ENCODE measurements around the gene RHBDD2. TPM values are rescaled to one million over a fixed set of nuclear protein-coding genes. Genes with fewer than 3 reads are reported as not detected.
A peak's percentile ranks its signal among the peaks of the same experiment; 100 is the strongest.

RHBDD2 gene
- total and polyA plus RNA-seq, 9 of the 15 experiments (the other 6 are each of a cell fraction or from before 2014, with no cell fraction given), result 3.3 to 36.7 (median 17.9) TPM

DNA sequence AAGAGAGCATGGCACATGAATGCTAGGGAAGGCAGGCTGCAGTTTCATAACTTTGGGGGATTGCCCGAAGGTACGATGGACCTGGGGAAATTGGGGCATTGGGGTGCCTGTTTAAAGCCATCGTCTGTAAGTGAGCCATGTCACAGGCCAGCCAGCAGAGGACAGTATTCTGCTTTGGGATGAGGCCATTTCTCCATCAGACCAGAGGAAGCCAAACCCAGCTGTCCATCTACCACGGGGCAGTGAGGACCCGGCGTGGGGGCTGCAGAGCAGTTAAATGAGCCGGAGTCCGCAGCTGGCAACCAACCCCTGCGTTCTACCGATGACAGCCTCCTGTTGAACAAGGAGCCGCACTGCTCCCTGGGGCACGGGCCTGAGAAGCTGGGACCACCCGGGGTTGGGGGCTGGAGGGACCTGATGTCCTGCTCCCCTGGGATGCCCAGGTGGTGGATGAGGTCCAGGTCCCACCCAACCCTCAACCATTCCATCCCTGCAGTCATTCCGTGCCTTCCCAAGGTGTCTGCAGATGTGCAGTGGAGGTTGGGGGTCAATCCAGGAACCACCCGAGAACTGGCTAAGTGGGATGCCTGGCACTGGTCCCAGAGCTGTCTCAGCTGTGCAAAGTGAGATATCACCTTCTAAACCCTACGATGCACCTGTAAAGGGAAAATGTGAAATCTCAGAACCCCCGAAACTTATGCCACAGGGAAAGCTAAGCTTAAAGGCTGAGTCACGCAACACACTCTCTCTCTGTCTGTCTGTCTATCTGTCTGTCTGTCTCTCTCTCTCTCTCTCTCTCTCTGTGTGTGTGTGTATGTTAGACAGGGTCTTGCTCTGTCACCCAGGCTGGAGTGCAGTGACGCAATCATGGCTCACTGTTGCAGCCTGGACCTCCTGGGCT, 12.1 kb upstream of the RHBDD2 start (continued):
- TF ChIP-seq, protein P1, sequence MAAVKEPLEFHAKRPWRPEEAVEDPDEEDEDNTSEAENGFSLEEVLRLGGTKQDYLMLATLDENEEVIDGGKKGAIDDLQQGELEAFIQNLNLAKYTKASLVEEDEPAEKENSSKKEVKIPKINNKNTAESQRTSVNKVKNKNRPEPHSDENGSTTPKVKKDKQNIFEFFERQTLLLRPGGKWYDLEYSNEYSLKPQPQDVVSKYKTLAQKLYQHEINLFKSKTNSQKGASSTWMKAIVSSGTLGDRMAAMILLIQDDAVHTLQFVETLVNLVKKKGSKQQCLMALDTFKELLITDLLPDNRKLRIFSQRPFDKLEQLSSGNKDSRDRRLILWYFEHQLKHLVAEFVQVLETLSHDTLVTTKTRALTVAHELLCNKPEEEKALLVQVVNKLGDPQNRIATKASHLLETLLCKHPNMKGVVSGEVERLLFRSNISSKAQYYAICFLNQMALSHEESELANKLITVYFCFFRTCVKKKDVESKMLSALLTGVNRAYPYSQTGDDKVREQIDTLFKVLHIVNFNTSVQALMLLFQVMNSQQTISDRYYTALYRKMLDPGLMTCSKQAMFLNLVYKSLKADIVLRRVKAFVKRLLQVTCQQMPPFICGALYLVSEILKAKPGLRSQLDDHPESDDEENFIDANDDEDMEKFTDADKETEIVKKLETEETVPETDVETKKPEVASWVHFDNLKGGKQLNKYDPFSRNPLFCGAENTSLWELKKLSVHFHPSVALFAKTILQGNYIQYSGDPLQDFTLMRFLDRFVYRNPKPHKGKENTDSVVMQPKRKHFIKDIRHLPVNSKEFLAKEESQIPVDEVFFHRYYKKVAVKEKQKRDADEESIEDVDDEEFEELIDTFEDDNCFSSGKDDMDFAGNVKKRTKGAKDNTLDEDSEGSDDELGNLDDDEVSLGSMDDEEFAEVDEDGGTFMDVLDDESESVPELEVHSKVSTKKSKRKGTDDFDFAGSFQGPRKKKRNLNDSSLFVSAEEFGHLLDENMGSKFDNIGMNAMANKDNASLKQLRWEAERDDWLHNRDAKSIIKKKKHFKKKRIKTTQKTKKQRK (IDR thresholded peaks at IDR 0.05; ENCODE audit: borderline replicate concordance, low read depth, low read length), result no peak
- no peak for TF ChIP-seq NR2F6 (CRISPR knock-in tag; IDR thresholded peaks at IDR 0.05)
- TF ChIP-seq ARID1B (IDR thresholded peaks at IDR 0.05), result peak; percentile 88
- TF ChIP-seq SNRNP70 (optimal IDR thresholded peaks at IDR 0.05; ENCODE audit: low read depth, low read length), result no peak
- TF ChIP-seq, protein P2, sequence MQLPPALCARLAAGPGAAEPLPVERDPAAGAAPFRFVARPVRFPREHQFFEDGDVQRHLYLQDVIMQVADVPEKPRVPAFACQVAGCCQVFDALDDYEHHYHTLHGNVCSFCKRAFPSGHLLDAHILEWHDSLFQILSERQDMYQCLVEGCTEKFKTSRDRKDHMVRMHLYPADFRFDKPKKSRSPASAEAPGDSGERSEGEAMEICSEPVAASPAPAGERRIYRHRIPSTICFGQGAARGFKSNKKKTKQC (CRISPR knock-in tag; IDR thresholded peaks at IDR 0.05), result peak; percentile 70; the same call in 1 of the 2 replicates
- TF ChIP-seq, protein P3, sequence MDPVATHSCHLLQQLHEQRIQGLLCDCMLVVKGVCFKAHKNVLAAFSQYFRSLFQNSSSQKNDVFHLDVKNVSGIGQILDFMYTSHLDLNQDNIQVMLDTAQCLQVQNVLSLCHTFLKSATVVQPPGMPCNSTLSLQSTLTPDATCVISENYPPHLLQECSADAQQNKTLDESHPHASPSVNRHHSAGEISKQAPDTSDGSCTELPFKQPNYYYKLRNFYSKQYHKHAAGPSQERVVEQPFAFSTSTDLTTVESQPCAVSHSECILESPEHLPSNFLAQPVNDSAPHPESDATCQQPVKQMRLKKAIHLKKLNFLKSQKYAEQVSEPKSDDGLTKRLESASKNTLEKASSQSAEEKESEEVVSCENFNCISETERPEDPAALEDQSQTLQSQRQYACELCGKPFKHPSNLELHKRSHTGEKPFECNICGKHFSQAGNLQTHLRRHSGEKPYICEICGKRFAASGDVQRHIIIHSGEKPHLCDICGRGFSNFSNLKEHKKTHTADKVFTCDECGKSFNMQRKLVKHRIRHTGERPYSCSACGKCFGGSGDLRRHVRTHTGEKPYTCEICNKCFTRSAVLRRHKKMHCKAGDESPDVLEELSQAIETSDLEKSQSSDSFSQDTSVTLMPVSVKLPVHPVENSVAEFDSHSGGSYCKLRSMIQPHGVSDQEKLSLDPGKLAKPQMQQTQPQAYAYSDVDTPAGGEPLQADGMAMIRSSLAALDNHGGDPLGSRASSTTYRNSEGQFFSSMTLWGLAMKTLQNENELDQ (CRISPR knock-in tag; IDR thresholded peaks at IDR 0.05; ENCODE audit: borderline replicate concordance), result no peak
- TF ChIP-seq, protein P4, sequence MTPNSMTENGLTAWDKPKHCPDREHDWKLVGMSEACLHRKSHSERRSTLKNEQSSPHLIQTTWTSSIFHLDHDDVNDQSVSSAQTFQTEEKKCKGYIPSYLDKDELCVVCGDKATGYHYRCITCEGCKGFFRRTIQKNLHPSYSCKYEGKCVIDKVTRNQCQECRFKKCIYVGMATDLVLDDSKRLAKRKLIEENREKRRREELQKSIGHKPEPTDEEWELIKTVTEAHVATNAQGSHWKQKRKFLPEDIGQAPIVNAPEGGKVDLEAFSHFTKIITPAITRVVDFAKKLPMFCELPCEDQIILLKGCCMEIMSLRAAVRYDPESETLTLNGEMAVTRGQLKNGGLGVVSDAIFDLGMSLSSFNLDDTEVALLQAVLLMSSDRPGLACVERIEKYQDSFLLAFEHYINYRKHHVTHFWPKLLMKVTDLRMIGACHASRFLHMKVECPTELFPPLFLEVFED (CRISPR knock-in tag; conservative IDR thresholded peaks at IDR 0.05), result no peak
- no peak for TF ChIP-seq ZNF77 (CRISPR knock-in tag; IDR thresholded peaks at IDR 0.05)
- no peak for TF ChIP-seq NFE2L1 (tag; IDR thresholded peaks at IDR 0.05; ENCODE audit: borderline replicate concordance, low read depth)
- no peak for TF ChIP-seq ZNF143 (CRISPR knock-in tag; IDR thresholded peaks at IDR 0.05)
- 0 out of 2 replicates have a peak, but pooled peaks have one; percentile 33 for TF ChIP-seq ZNF766 (CRISPR knock-in tag; conservative IDR thresholded peaks at IDR 0.05)
- TF ChIP-seq MAFG (tag; conservative IDR thresholded peaks at IDR 0.05), result peak; percentile 89
- peak; percentile 73; the same call in 1 of the 2 replicates for TF ChIP-seq XRCC5 (IDR thresholded peaks at IDR 0.05; ENCODE audit: low read depth, low read length)
- no peak for TF ChIP-seq ZNF592 (IDR thresholded peaks at IDR 0.05)

Measured in K562 (cell line).